IMR-90 (cell line): Measurements from ENCODE around the gene GAS7. TPM values are rescaled to one million over a fixed set of nuclear protein-coding genes. Genes with fewer than 3 reads are reported as not detected.

Experiments used
- ATAC-seq: fragments of 200-7000 bp; cut with Tn5 transposase; 2 replicates; pipeline ENCODE4 v1.9.1; 2020; ENCODE audit warnings: low read depth, mild to moderate bottlenecking, moderate library complexity
- BruUV-seq: library from RNA; stranded (reverse); fragments of 400-500 nt; replicated peaks from 2 replicates; lab custom pipeline; 2021; lab: Mats Ljungman, UMichigan
- CTCF ChIA-PET: fragments of 300-600 bp; formaldehyde crosslinking; extraction: SDS; loops from one replicate; lab custom pipeline; 2021; ENCODE audit warnings: antibody characterized with exemption; lab: Yijun Ruan, JAX
- POLR2A ChIA-PET: fragments of 300-600 bp; sonication (Branson Sonifier 250); formaldehyde crosslinking; loops from one replicate; lab custom pipeline; 2022; ENCODE audit warnings: antibody characterized with exemption; ENCODE audit not compliant: unreplicated experiment; lab: Charles Lee
- DNase-seq: peaks from one replicate; pipeline ENCODE4 v3.0.0; 2013
- H2AFZ ChIP-seq: replicated peaks from 2 replicates; pipeline ENCODE3; 2013; ENCODE audit warnings: low read length, mild to moderate bottlenecking; ENCODE audit not compliant: poor library complexity
- H2AK5ac ChIP-seq: 2 replicates; pipeline ENCODE4 v1.6.1; 2013; ENCODE audit warnings: low read depth, low read length, inconsistent platforms
- H2AK9ac ChIP-seq: replicated peaks from 2 replicates; pipeline ENCODE3; 2013; ENCODE audit warnings: mild to moderate bottlenecking, low read depth, low read length, moderate library complexity; ENCODE audit not compliant: poor library complexity
- H2BK120ac ChIP-seq: 2 replicates; pipeline ENCODE4 v1.6.1; 2013; ENCODE audit warnings: low read depth, low read length, inconsistent platforms
- H2BK15ac ChIP-seq: 3 replicates; pipeline ENCODE4 v1.6.1; 2013; ENCODE audit warnings: low read depth, low read length, inconsistent platforms
- H2BK20ac ChIP-seq: 2 replicates; pipeline ENCODE4 v1.6.1; 2013; ENCODE audit warnings: low read depth, mild to moderate bottlenecking, inconsistent platforms, low read length, moderate library complexity
- H2BK5ac ChIP-seq: 2 replicates; pipeline ENCODE4 v1.6.1; 2013; ENCODE audit warnings: mild to moderate bottlenecking, low read depth, low read length, inconsistent platforms; ENCODE audit not compliant: poor library complexity, severe bottlenecking
- H3K14ac ChIP-seq: replicated peaks from 2 replicates; pipeline ENCODE4 v1.6.1; 2013; ENCODE audit warnings: low read depth, low read length, inconsistent platforms
- H3K18ac ChIP-seq: 2 replicates; pipeline ENCODE4 v1.6.1; 2013; ENCODE audit warnings: low read depth, low read length, control low read depth
- H3K23ac ChIP-seq: 2 replicates; pipeline ENCODE4 v1.6.1; 2013; ENCODE audit warnings: low read depth, low read length, inconsistent platforms
- H3K27ac ChIP-seq: 2 replicates; pipeline ENCODE4 v1.5.1; 2013; ENCODE audit warnings: mild to moderate bottlenecking, control low read depth, low read length; ENCODE audit not compliant: insufficient read depth
- H3K27me3 ChIP-seq: 2 replicates; pipeline ENCODE4 v1.6.1; 2013; ENCODE audit warnings: low read length; ENCODE audit not compliant: control insufficient read depth, insufficient read depth
- H3K36me3 ChIP-seq: 2 replicates; pipeline ENCODE4 v1.6.1; 2013; ENCODE audit warnings: low read length, mixed read lengths; ENCODE audit not compliant: control insufficient read depth, insufficient read depth
- H3K4ac ChIP-seq: 2 replicates; pipeline ENCODE4 v1.6.1; 2013; ENCODE audit warnings: low read depth, low read length, inconsistent platforms
- H3K4me1 ChIP-seq: 2 replicates; pipeline ENCODE4 v1.6.1; 2013; ENCODE audit warnings: low read length, mixed read lengths; ENCODE audit not compliant: control insufficient read depth, insufficient read depth
- H3K4me2 ChIP-seq: 2 replicates; pipeline ENCODE4 v1.6.1; 2013; ENCODE audit warnings: low read depth, mild to moderate bottlenecking, control low read depth, low read length, moderate library complexity
- H3K4me3 ChIP-seq: 2 replicates; pipeline ENCODE4 v1.5.1; 2013; ENCODE audit warnings: low read depth, mild to moderate bottlenecking, control low read depth, low read length, moderate library complexity; ENCODE audit not compliant: insufficient read depth
- H3K56ac ChIP-seq: 2 replicates; pipeline ENCODE4 v1.6.1; 2013; ENCODE audit warnings: low read length, inconsistent platforms; ENCODE audit not compliant: insufficient read depth; ENCODE audit errors: extremely low read depth
- H3K79me1 ChIP-seq, 2 experiments: 2 replicates each; pipeline ENCODE4 v1.6.1; 2013; ENCODE audit warnings: low read length in 2 of 2, inconsistent platforms in 1 of 2, low read depth in 1 of 2
- H3K9ac ChIP-seq: 2 replicates; pipeline ENCODE4 v1.6.1; 2013; ENCODE audit warnings: low read depth, low read length, control low read depth
- H3K9me1 ChIP-seq: 2 replicates; pipeline ENCODE4 v1.6.1; 2013; ENCODE audit warnings: low read length, inconsistent platforms; ENCODE audit not compliant: insufficient read depth
- H3K9me3 ChIP-seq: 2 replicates; pipeline ENCODE4 v1.6.1; 2013; ENCODE audit warnings: low read length; ENCODE audit not compliant: control insufficient read depth, insufficient read depth
- H4K20me1 ChIP-seq: 2 replicates; pipeline ENCODE4 v1.6.1; 2013; ENCODE audit warnings: low read length, inconsistent platforms; ENCODE audit not compliant: insufficient read depth
- H4K5ac ChIP-seq: 2 replicates; pipeline ENCODE4 v1.6.1; 2013; ENCODE audit warnings: mild to moderate bottlenecking, low read depth, low read length, control low read depth
- H4K8ac ChIP-seq, 2 experiments: 2 replicates each; pipeline ENCODE4 v1.6.1; 2013; ENCODE audit warnings: low read depth in 2 of 2, low read length in 2 of 2, control low read depth in 1 of 2, inconsistent platforms in 1 of 2
- H4K91ac ChIP-seq: 2 replicates; pipeline ENCODE4 v1.6.1; 2013; ENCODE audit warnings: low read depth, low read length, inconsistent platforms; ENCODE audit not compliant: insufficient read depth
- BHLHE40 ChIP-seq: fragments of 150-350 bp; IDR thresholded peaks from 2 replicates; pipeline ENCODE4 v1.6.1; 2016; ENCODE audit warnings: mild to moderate bottlenecking, low read depth, low read length
- CEBPB ChIP-seq: IDR thresholded peaks from 2 replicates; pipeline ENCODE4 v1.6.1; 2012; ENCODE audit warnings: low read depth, low read length, improper control_type of control experiment
- CHD1 ChIP-seq: IDR thresholded peaks from 2 replicates; pipeline ENCODE4 v1.6.1; 2012; ENCODE audit warnings: low read depth, low read length, improper control_type of control experiment
- FOS ChIP-seq: fragments of 150-350 bp; IDR thresholded peaks from 2 replicates; pipeline ENCODE4 v1.6.1; 2016; ENCODE audit warnings: low read depth, low read length
- MAFK ChIP-seq: IDR thresholded peaks from 2 replicates; pipeline ENCODE4 v1.6.1; 2012; ENCODE audit warnings: low read depth, low read length, improper control_type of control experiment
- MAZ ChIP-seq: IDR thresholded peaks from 2 replicates; pipeline ENCODE4 v1.6.1; 2012; ENCODE audit warnings: low read depth, mild to moderate bottlenecking, low read length, improper control_type of control experiment, moderate library complexity, borderline replicate concordance
- MXI1 ChIP-seq: IDR thresholded peaks from 2 replicates; pipeline ENCODE4 v1.6.1; 2012; ENCODE audit warnings: low read depth, mild to moderate bottlenecking, low read length, moderate library complexity, borderline replicate concordance
- NFE2L2 ChIP-seq: fragments of 150-350 bp; IDR thresholded peaks from 2 replicates; pipeline ENCODE4 v1.6.1; 2016; ENCODE audit warnings: low read depth, mild to moderate bottlenecking, low read length
- POLR2A ChIP-seq: IDR thresholded peaks from 2 replicates; pipeline ENCODE4 v1.6.1; 2012; ENCODE audit warnings: mild to moderate bottlenecking, low read depth, low read length
- RAD21 ChIP-seq: IDR thresholded peaks from 2 replicates; pipeline ENCODE4 v1.6.1; 2012; ENCODE audit warnings: low read length, improper control_type of control experiment
- RCOR1 ChIP-seq: IDR thresholded peaks from 2 replicates; pipeline ENCODE4 v1.6.1; 2012; ENCODE audit warnings: mild to moderate bottlenecking, low read length, improper control_type of control experiment; ENCODE audit not compliant: insufficient replicate concordance
- RFX5 ChIP-seq: IDR thresholded peaks from 2 replicates; pipeline ENCODE4 v1.8.0; 2012; ENCODE audit warnings: low read depth, mild to moderate bottlenecking, low read length, moderate library complexity
- SMC3 ChIP-seq: fragments of 150-350 bp; IDR thresholded peaks from 2 replicates; pipeline ENCODE4 v1.6.1; 2016; ENCODE audit warnings: low read depth, mild to moderate bottlenecking, antibody characterized with exemption, low read length, moderate library complexity
- WGBS, 2 experiments: methylation state at CpG; one replicate each; pipeline versions ENCODE4 v1.1.5 to v1.1.7; 2013; ENCODE audit warnings: missing lambda C conversion rate in 2 of 2; ENCODE audit not compliant: insufficient read length in 1 of 2; ENCODE audit errors: extremely low coverage in 2 of 2; 5-methylcytosine and 5-hydroxymethylcytosine counted together
- dilution Hi-C: fragments of 300-500 bp; cut with HindIII; formaldehyde crosslinking; loops from one replicate; pipeline ENCODE4 v1.14.3; 2018; ENCODE audit warnings: low sequenced_read_pairs; ENCODE audit not compliant: unreplicated experiment
- in situ Hi-C: fragments of 300-500 bp; cut with MboI; formaldehyde crosslinking; loops from 3 replicates; pipeline ENCODE4 v1.14.3; 2019; ENCODE audit warnings: low sequenced_read_pairs, inconsistent platforms, mixed read lengths
- intact Hi-C: fragments of 100-400 bp; cut with micrococcal nuclease; formaldehyde crosslinking; loops from 2 replicates; pipeline ENCODE4 v1.10.0; 2022
- polyA plus RNA-seq, 3 experiments: library from polyadenylated mRNA; depleted of rRNA; stranded (reverse); fragments of >200 nt; gene quantifications; 2 replicates each; pipeline ENCODE4 v1.2.3, GENCODE V29; 2012; ENCODE audit warnings: low replicate concordance in 1 of 3
- total RNA-seq: library from RNA; depleted of rRNA; stranded (reverse); fragments of >200 nt; gene quantifications from 2 replicates; pipeline ENCODE4 v1.2.3, GENCODE V29; 2012
- TF ChIP-seq, protein P1 (sequence below): fragments of 150-350 bp; IDR thresholded peaks from 2 replicates; pipeline ENCODE4 v1.6.1; 2016; ENCODE audit warnings: low read depth, mild to moderate bottlenecking, low read length, moderate library complexity, borderline replicate concordance
- TF ChIP-seq, protein P2 (sequence below): fragments of 150-350 bp; IDR thresholded peaks from 2 replicates; pipeline ENCODE4 v1.6.1; 2017; ENCODE audit warnings: mild to moderate bottlenecking, antibody characterized with exemption, low read length, low read depth
- TF ChIP-seq, protein P3 (sequence below): conservative IDR thresholded peaks from 2 replicates; pipeline ENCODE4 v1.5.1; 2012; ENCODE audit warnings: mild to moderate bottlenecking, low read depth, low read length, improper control_type of control experiment

GAS7 gene
- total and polyA plus RNA-seq, 2 of the 4 experiments (the other 2 are of a cell fraction) = 4.6 to 5.0 TPM

DNA sequence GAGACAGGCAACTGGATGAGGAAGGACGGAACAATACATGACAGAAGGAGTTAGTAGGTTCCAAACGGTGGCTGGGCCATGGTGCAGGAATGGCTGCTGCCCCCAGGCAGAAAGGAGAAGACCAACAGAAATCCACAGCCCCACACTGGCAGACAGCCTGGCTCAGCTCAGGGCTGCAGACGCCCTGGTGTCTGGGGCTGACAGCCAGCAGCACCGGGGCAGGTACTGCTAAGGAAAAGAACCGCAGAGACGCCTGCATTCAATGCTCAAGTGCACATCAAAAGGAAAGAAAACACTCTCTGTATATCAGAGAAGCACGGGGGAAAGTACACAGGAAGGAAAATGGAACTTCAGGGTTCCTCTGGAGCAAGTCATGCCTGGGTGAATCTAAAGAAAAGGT, 53.4 kb downstream of the GAS7 start:
- no peak overlapping the region for H3K9ac ChIP-seq
- H2BK20ac ChIP-seq = no peak overlapping the region
- in situ Hi-C loops = no loop called here
- no TSS peak for BruUV-seq
- peaks cover 3 to 4% of the 10 kb centered on the region in 2 experiments; a peak in 2 of 4 replicates for H3K79me1 ChIP-seq
- no peak overlapping the region for H3K23ac ChIP-seq
- no peak overlapping the region for H2BK15ac ChIP-seq
- no peak overlapping the region for H3K56ac ChIP-seq
- DNase-seq (no peak), ATAC-seq (no peak)
- 0 out of 2 replicates have a peak, but pooled peaks cover 4% of the 10 kb centered on the region for H3K9me1 ChIP-seq
- no peak overlapping the region for H3K18ac ChIP-seq
- no peaks in the 10 kb centered on the region for H3K36me3 ChIP-seq
- no peak overlapping the region for H3K4ac ChIP-seq
- no peak overlapping the region for H3K4me2 ChIP-seq
- no peak overlapping the region for H3K4me3 ChIP-seq
- dilution Hi-C loops = no loop called here
- H3K9me3 ChIP-seq = no peaks in the 10 kb centered on the region
- intact Hi-C loops = no loop called here
- H3K27ac ChIP-seq = no peak overlapping the region
- POLR2A ChIA-PET = no interaction called here
- no peaks in the 10 kb centered on the region for H4K20me1 ChIP-seq
- 68% methylated on average over 3 of the region's 7 CpGs; no CpG with 5 or more reads in 1 of the 2 experiments for WGBS, 2 experiments
- no peak overlapping the region; the same call in 1 of the 2 replicates for H2AK5ac ChIP-seq
- no peak overlapping the region for H2BK120ac ChIP-seq
- H4K8ac ChIP-seq = no peak overlapping the region
- 0 out of 2 replicates have a peak overlapping the region, but pooled peaks have one; percentile 32 for H4K91ac ChIP-seq
- no peaks in the 10 kb centered on the region for H3K27me3 ChIP-seq
- CTCF ChIA-PET = no interaction called here
- H3K14ac ChIP-seq = no peak overlapping the region
- TF ChIP-seq, protein P1, sequence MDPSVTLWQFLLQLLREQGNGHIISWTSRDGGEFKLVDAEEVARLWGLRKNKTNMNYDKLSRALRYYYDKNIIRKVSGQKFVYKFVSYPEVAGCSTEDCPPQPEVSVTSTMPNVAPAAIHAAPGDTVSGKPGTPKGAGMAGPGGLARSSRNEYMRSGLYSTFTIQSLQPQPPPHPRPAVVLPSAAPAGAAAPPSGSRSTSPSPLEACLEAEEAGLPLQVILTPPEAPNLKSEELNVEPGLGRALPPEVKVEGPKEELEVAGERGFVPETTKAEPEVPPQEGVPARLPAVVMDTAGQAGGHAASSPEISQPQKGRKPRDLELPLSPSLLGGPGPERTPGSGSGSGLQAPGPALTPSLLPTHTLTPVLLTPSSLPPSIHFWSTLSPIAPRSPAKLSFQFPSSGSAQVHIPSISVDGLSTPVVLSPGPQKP = no peak
- TF ChIP-seq RFX5 (no peak), MXI1 (no peak), NFE2L2 (no peak), CEBPB (no peak), RCOR1 (no peak), FOS (no peak), SMC3 (no peak), BHLHE40 (no peak), CHD1 (no peak), RAD21 (no peak), MAZ (no peak), POLR2A (no peak), MAFK (no peak)
- TF ChIP-seq, protein P2, sequence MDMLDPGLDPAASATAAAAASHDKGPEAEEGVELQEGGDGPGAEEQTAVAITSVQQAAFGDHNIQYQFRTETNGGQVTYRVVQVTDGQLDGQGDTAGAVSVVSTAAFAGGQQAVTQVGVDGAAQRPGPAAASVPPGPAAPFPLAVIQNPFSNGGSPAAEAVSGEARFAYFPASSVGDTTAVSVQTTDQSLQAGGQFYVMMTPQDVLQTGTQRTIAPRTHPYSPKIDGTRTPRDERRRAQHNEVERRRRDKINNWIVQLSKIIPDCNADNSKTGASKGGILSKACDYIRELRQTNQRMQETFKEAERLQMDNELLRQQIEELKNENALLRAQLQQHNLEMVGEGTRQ = no peak
- TF ChIP-seq, protein P3, sequence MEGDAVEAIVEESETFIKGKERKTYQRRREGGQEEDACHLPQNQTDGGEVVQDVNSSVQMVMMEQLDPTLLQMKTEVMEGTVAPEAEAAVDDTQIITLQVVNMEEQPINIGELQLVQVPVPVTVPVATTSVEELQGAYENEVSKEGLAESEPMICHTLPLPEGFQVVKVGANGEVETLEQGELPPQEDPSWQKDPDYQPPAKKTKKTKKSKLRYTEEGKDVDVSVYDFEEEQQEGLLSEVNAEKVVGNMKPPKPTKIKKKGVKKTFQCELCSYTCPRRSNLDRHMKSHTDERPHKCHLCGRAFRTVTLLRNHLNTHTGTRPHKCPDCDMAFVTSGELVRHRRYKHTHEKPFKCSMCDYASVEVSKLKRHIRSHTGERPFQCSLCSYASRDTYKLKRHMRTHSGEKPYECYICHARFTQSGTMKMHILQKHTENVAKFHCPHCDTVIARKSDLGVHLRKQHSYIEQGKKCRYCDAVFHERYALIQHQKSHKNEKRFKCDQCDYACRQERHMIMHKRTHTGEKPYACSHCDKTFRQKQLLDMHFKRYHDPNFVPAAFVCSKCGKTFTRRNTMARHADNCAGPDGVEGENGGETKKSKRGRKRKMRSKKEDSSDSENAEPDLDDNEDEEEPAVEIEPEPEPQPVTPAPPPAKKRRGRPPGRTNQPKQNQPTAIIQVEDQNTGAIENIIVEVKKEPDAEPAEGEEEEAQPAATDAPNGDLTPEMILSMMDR = no peak
- H2AK9ac ChIP-seq = no peak overlapping the region
- peaks cover 8% of the 10 kb centered on the region for H3K4me1 ChIP-seq
- H4K5ac ChIP-seq = no peak overlapping the region
- H2AFZ ChIP-seq = no peak overlapping the region
- H2BK5ac ChIP-seq = no peak overlapping the region
